ENCODE measurements around the gene SSNA1.
A peak's percentile ranks its signal among the peaks of the same experiment; 100 is the strongest.

The SSNA1 gene

GRCh38 chr9:137188490-137189296, at the start of gene SSNA1, which contains the start of gene ANAPC2:
Gene SSNA1, plus strand, starts transcription at chr9:137188676. Its CDS starts 51 bp downstream, at chr9:137188727.
Gene ANAPC2, minus strand, starts transcription at chr9:137188560. Its CDS starts 28 bp downstream, at chr9:137188532.
- ATAC-seq (ENCODE audit: low read depth) (peak; percentile 84), DNase-seq (ENCODE audit: low spot score in 2 of 2) (peak; percentile 91 to 99)
- no peaks in the 10 kb centered on the region for H3K9me3 Mint-ChIP-seq
- peak within 1 kb of the TSS; percentile 98 for H3K27ac Mint-ChIP-seq
- H3K4me3 Mint-ChIP-seq = peak within 1 kb of the TSS; percentile 95
- peaks cover 12% of the 10 kb centered on the region for H3K36me3 Mint-ChIP-seq
- H3K4me1 Mint-ChIP-seq = peaks cover 20% of the 10 kb centered on the region
- H3K27me3 Mint-ChIP-seq = no peaks in the 10 kb centered on the region

- no peak for DNase-seq (ENCODE audit: low spot score in 2 of 2)
- H3K36me3 Mint-ChIP-seq = no peaks in the 10 kb centered on the region
- peak within 1 kb of the TSS; percentile 53 for H3K27ac Mint-ChIP-seq
- peaks cover 40% of the 10 kb centered on the region for H3K27me3 Mint-ChIP-seq
- peak; percentile 52 for ATAC-seq (ENCODE audit: low read depth)
- H3K4me3 Mint-ChIP-seq = peak within 1 kb of the TSS; percentile 21
- peaks cover 10% of the 10 kb centered on the region for H3K4me1 Mint-ChIP-seq
- no peaks in the 10 kb centered on the region for H3K9me3 Mint-ChIP-seq
Measured at GRCh38 chr9:137138722-137139467, 49.6 kb upstream of the SSNA1 start, which contains the start of gene GRIN1. Gene GRIN1, plus strand, starts transcription at chr9:137139154. Its CDS starts 333 bp downstream, at chr9:137139487.

- Mint-ChIP-seq H3K4me3 (peak overlapping the region; percentile 21), H3K27ac (peak overlapping the region; percentile 53), H3K9me3 (no peaks in the 10 kb centered on the region), H3K4me1 (peaks cover 10% of the 10 kb centered on the region), H3K27me3 (peaks cover 45% of the 10 kb centered on the region), H3K36me3 (no peaks in the 10 kb centered on the region)
- ATAC-seq (ENCODE audit: low read depth) (no peak), DNase-seq (ENCODE audit: low spot score in 2 of 2) (no peak)
Measured at GRCh38 chr9:137139468-137140150, 48.9 kb upstream of the SSNA1 start.

GRCh38 chr9:137140151-137141012, 48.1 kb upstream of the SSNA1 start:
- Mint-ChIP-seq H3K9me3 (no peaks in the 10 kb centered on the region), H3K4me3 (no peak overlapping the region), H3K27ac (no peak overlapping the region), H3K36me3 (no peaks in the 10 kb centered on the region), H3K27me3 (peaks cover 45% of the 10 kb centered on the region), H3K4me1 (peaks cover 10% of the 10 kb centered on the region)
- DNase-seq (ENCODE audit: low spot score in 2 of 2) (no peak), ATAC-seq (ENCODE audit: low read depth) (no peak)

- Mint-ChIP-seq H3K36me3 (no peaks in the 10 kb centered on the region), H3K27me3 (peaks cover 44% of the 10 kb centered on the region), H3K4me1 (peaks cover 5% of the 10 kb centered on the region), H3K9me3 (no peaks in the 10 kb centered on the region), H3K4me3 (no peak overlapping the region), H3K27ac (no peak overlapping the region)
- DNase-seq (ENCODE audit: low spot score in 2 of 2) (no peak), ATAC-seq (ENCODE audit: low read depth) (no peak)
Measured at GRCh38 chr9:137141050-137141810, 47.2 kb upstream of the SSNA1 start.

GRCh38 chr9:137141976-137142936, 46.2 kb upstream of the SSNA1 start:
- H3K27ac Mint-ChIP-seq = no peak overlapping the region
- H3K36me3 Mint-ChIP-seq = no peaks in the 10 kb centered on the region
- no peak for ATAC-seq (ENCODE audit: low read depth)
- no peaks in the 10 kb centered on the region for H3K9me3 Mint-ChIP-seq
- H3K4me1 Mint-ChIP-seq = peaks cover 8% of the 10 kb centered on the region
- peaks cover 45% of the 10 kb centered on the region for H3K27me3 Mint-ChIP-seq
- no peak overlapping the region for H3K4me3 Mint-ChIP-seq
- DNase-seq (ENCODE audit: low spot score in 2 of 2) = no peak

GRCh38 chr9:137143459-137143858, 45.0 kb upstream of the SSNA1 start:
- Mint-ChIP-seq H3K27ac (no peak overlapping the region), H3K27me3 (peaks cover 42% of the 10 kb centered on the region), H3K4me1 (peaks cover 7% of the 10 kb centered on the region), H3K36me3 (no peaks in the 10 kb centered on the region), H3K9me3 (no peaks in the 10 kb centered on the region), H3K4me3 (no peak overlapping the region)
- DNase-seq (ENCODE audit: low spot score in 2 of 2) (no peak), ATAC-seq (ENCODE audit: low read depth) (no peak)

GRCh38 chr9:137145731-137146526, 42.5 kb upstream of the SSNA1 start:
- no peak overlapping the region for H3K27ac Mint-ChIP-seq
- no peak overlapping the region for H3K4me3 Mint-ChIP-seq
- ATAC-seq (ENCODE audit: low read depth) = no peak
- DNase-seq (ENCODE audit: low spot score in 2 of 2) = no peak
- peaks cover 30% of the 10 kb centered on the region for H3K27me3 Mint-ChIP-seq
- H3K36me3 Mint-ChIP-seq = no peaks in the 10 kb centered on the region
- peaks cover 10% of the 10 kb centered on the region for H3K4me1 Mint-ChIP-seq
- no peaks in the 10 kb centered on the region for H3K9me3 Mint-ChIP-seq

GRCh38 chr9:137146527-137146918, 42.0 kb upstream of the SSNA1 start:
- DNase-seq (ENCODE audit: low spot score in 2 of 2) (no peak), ATAC-seq (ENCODE audit: low read depth) (no peak)
- H3K27me3 Mint-ChIP-seq = peaks cover 28% of the 10 kb centered on the region
- H3K36me3 Mint-ChIP-seq = no peaks in the 10 kb centered on the region
- peaks cover 10% of the 10 kb centered on the region for H3K4me1 Mint-ChIP-seq
- no peaks in the 10 kb centered on the region for H3K9me3 Mint-ChIP-seq
- H3K4me3 Mint-ChIP-seq = no peak overlapping the region
- no peak overlapping the region for H3K27ac Mint-ChIP-seq

- ATAC-seq (ENCODE audit: low read depth) = no peak
- DNase-seq (ENCODE audit: low spot score in 2 of 2) = no peak
- Mint-ChIP-seq H3K27ac (no peak overlapping the region), H3K27me3 (peaks cover 23% of the 10 kb centered on the region), H3K9me3 (no peaks in the 10 kb centered on the region), H3K4me3 (no peak overlapping the region), H3K4me1 (peaks cover 9% of the 10 kb centered on the region), H3K36me3 (no peaks in the 10 kb centered on the region)
Measured at GRCh38 chr9:137147091-137147792, 41.2 kb upstream of the SSNA1 start.

GRCh38 chr9:137147793-137148160, 40.7 kb upstream of the SSNA1 start:
- H3K4me1 Mint-ChIP-seq = peaks cover 7% of the 10 kb centered on the region
- DNase-seq (ENCODE audit: low spot score in 2 of 2) (no peak), ATAC-seq (ENCODE audit: low read depth) (no peak)
- H3K27me3 Mint-ChIP-seq = peaks cover 20% of the 10 kb centered on the region
- no peak overlapping the region for H3K27ac Mint-ChIP-seq
- no peaks in the 10 kb centered on the region for H3K9me3 Mint-ChIP-seq
- no peak overlapping the region for H3K4me3 Mint-ChIP-seq
- no peaks in the 10 kb centered on the region for H3K36me3 Mint-ChIP-seq

Data from memory B cell (primary cell).